BJ (cell line): ENCODE results near the gene C1orf116. TPM values are rescaled to one million over a fixed set of nuclear protein-coding genes. Genes with fewer than 3 reads are reported as not detected.

Source experiments
- CTCF ChIA-PET: fragments of 350-600 bp; formaldehyde crosslinking; extraction: SDS; loops from one replicate; lab custom pipeline; 2021; ENCODE audit warnings: antibody characterized with exemption, inconsistent platforms; lab: Yijun Ruan, JAX
- POLR2A ChIA-PET: fragments of 300-600 bp; sonication (Branson Sonifier 250); formaldehyde crosslinking; extraction: SDS; loops from one replicate; lab custom pipeline; 2021; ENCODE audit warnings: antibody characterized with exemption; lab: Charles Lee
- DNase-seq: peaks from one replicate; pipeline ENCODE4 v3.0.0-alpha.2; 2011; ENCODE audit warnings: low read depth
- H3K27me3 ChIP-seq: 2 replicates; pipeline ENCODE4 v1.6.0; 2011; ENCODE audit warnings: low read length; ENCODE audit not compliant: control insufficient read depth, insufficient read depth
- H3K36me3 ChIP-seq: 2 replicates; pipeline ENCODE4 v1.5.1; 2011; ENCODE audit warnings: low read length; ENCODE audit not compliant: control insufficient read depth, insufficient read depth
- H3K4me3 ChIP-seq: 2 replicates; pipeline ENCODE4 v1.5.1; 2011; ENCODE audit warnings: low read depth, mild to moderate bottlenecking, control low read depth, low read length
- CTCF ChIP-seq: IDR thresholded peaks from 2 replicates; pipeline ENCODE4 v1.5.1; 2011; ENCODE audit warnings: low read depth, mild to moderate bottlenecking, control low read depth, inconsistent platforms, low read length, moderate library complexity; ENCODE audit not compliant: insufficient read depth
- polyA plus RNA-seq: library from polyadenylated mRNA; depleted of rRNA; stranded (reverse); fragments of >200 nt; gene quantifications from 2 replicates; pipeline ENCODE4 v1.2.3, GENCODE V29; 2011

C1orf116 gene
- polyA plus RNA-seq, 1 experiment = not detected

- Histone ChIP-seq H3K4me3 (peak overlapping the region; percentile 91), H3K27me3 (no peaks in the 10 kb centered on the region), H3K36me3 (peaks cover 4% of the 10 kb centered on the region)
- ChIA-PET CTCF (interaction anchor here (0.9 to 3.1 kb wide), 11 partner anchors 15 to 68 kb away, joined by 3 to 9 read pairs (median 6); partner anchors contain the start of gene C1orf116), POLR2A (no interaction called here)
- DNase-seq = peak; percentile 63
- no peak for TF ChIP-seq CTCF
Observed at GRCh38 chr1:207050480-207051190, 18.1 kb upstream of the C1orf116 start.

GRCh38 chr1:207049974-207050391 is 17.4 kb upstream of the C1orf116 start:
- POLR2A ChIA-PET = no interaction called here
- CTCF ChIA-PET = interaction anchor here (0.8 to 3.1 kb wide), 17 partner anchors 10 to 203 kb away, joined by 3 to 9 read pairs (median 4); partner anchors contain the start of gene C1orf116
- peak; percentile 84 for TF ChIP-seq CTCF
- Histone ChIP-seq H3K27me3 (no peaks in the 10 kb centered on the region), H3K36me3 (peaks cover 4% of the 10 kb centered on the region), H3K4me3 (peak overlapping the region; percentile 91)
- DNase-seq = no peak

DNA sequence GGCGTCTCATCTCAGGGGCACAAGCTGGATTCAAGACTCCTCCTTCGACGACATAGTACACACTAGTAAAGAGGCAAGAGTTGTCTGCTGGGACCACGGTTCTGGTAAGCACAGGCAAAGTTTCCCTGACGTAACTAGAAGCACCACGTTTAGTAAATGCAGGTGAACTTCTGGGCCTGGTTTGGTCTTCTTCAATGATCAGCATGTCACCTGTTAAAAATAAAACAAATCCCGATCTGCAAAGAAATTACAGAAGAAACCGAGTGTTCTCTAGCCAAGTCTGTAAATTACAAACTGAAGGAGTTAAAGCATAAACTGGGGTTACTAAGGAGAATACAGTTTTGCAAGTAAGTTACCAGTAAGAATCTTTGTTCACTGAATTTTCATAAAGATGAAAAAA is 17.0 kb upstream of the C1orf116 start:
- ChIA-PET POLR2A (no interaction called here), CTCF (interaction anchor here (0.8 to 3.1 kb wide), 17 partner anchors 9 to 202 kb away, joined by 3 to 9 read pairs (median 4); partner anchors contain the start of gene C1orf116)
- H3K27me3 ChIP-seq = no peaks in the 10 kb centered on the region
- peaks cover 4% of the 10 kb centered on the region for H3K36me3 ChIP-seq
- peak overlapping the region; percentile 91 for H3K4me3 ChIP-seq
- no peak for DNase-seq
- TF ChIP-seq CTCF = no peak

DNA sequence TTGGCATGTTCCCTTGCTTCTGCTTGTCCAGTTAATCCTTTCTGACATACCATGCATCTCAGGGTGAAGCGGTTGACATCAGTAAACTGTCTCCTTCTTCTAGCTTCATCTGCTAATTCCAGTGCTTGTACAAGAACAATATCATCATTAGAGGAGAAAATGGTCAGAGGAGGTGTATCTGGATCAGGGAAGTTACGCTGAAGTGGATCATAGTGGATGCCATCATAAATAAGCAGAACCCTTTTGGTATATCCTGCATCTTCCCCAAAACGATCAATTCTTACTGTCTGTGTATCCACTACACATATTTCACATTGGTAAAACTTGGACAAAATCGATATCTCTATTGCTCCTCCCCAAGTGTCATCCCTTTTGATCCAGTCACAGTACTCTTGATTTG is 16.5 kb upstream of the C1orf116 start:
- POLR2A ChIA-PET = no interaction called here
- DNase-seq = no peak
- CTCF ChIA-PET = interaction anchor here (0.6 to 3.1 kb wide), 11 partner anchors 9 to 112 kb away, joined by 3 to 9 read pairs (median 3); partner anchors contain the start of gene C1orf116
- Histone ChIP-seq H3K36me3 (peaks cover 4% of the 10 kb centered on the region), H3K4me3 (no peak overlapping the region), H3K27me3 (no peaks in the 10 kb centered on the region)
- no peak for TF ChIP-seq CTCF

DNA sequence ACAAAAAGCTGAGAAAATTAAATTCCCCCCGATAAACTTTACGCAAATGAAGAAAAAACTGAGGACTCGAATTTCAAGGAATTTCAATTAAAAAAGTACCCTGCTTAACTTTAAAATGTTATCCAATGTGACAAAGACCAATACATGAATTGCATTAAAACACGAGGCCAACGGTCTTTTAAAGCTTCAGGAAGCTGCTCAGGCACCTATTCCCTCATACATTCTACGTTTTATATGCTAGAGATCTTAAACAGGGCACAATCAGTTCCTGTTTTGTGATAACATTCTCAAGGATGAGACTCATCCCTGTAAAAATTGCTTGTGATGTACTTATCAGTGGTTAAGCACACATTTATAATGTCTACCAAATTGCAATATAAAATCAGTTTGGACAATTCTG is 15.5 kb upstream of the C1orf116 start:
- CTCF ChIA-PET = interaction anchor here (0.9 to 3.1 kb wide), 5 partner anchors 10 to 135 kb away, joined by 3 to 8 read pairs (median 5); no protein-coding TSS in a partner anchor
- no peak for TF ChIP-seq CTCF
- Histone ChIP-seq H3K4me3 (no peak overlapping the region), H3K27me3 (no peaks in the 10 kb centered on the region), H3K36me3 (peaks cover 4% of the 10 kb centered on the region)
- POLR2A ChIA-PET = no interaction called here
- no peak for DNase-seq
